Mucosa of descending colon (tissue), 3 donors: Measurements from ENCODE around the gene ACO2. TPM values are rescaled to one million over a fixed set of nuclear protein-coding genes. Genes with fewer than 3 reads are reported as not detected.

Source experiments
- ATAC-seq: fragments of 200-7000 bp; cut with Tn5 transposase; one replicate; pipeline ENCODE4 v1.9.1; 2020; ENCODE audit warnings: mild to moderate bottlenecking, moderate library complexity
- DNase-seq, 3 donors: peaks; one replicate each; pipeline ENCODE4 v3.0.0-alpha.2; 2020
- H3K36me3 ChIP-seq: fragments of 200-600 bp; one replicate; pipeline ENCODE4 v1.8.0; 2021; ENCODE audit warnings: low read depth, mild to moderate bottlenecking
- H3K4me1 ChIP-seq: fragments of 200-600 bp; one replicate; pipeline ENCODE4 v1.8.0; 2021; ENCODE audit warnings: low read depth, mild to moderate bottlenecking
- H3K4me3 ChIP-seq: fragments of 200-600 bp; one replicate; pipeline ENCODE4 v1.8.0; 2021; ENCODE audit warnings: mild to moderate bottlenecking
- H3K9me3 ChIP-seq: fragments of 200-600 bp; one replicate; pipeline ENCODE4 v1.8.0; 2021; ENCODE audit warnings: mild to moderate bottlenecking
- CTCF ChIP-seq: fragments of 200-600 bp; IDR thresholded peaks from one replicate; pipeline ENCODE4 v1.8.0; 2022; ENCODE audit warnings: antibody characterized with exemption, mild to moderate bottlenecking
- intact Hi-C, 2 donors: fragments of 100-400 bp; cut with DNase I in 1 of 2; cut with micrococcal nuclease in 1 of 2; formaldehyde crosslinking; loops; one replicate each; pipeline versions ENCODE4 v1.11.0 to v1.11.1; 2022; cut with DNase I, micrococcal nuclease
- total RNA-seq, 3 donors: library from RNA; stranded (reverse); fragmentation: NEBNext Ultra II Directional in 2 of 3; extraction: Animal tissue kit (Norgen Biotek cat#: 25700) in 2 of 3; gene quantifications; one replicate each; pipeline versions ENCODE4 v1.2.1 to v1.2.4, GENCODE V29; 2021 to 2023
- donor health status: DM: no; HTN: no; CAD: no; lungs with moderate emphysema.
- donor health status: DM: no; HTN: no; CAD: no.
- donor health status: DM: no; HTN: yes; CAD: no.

ACO2 gene
- total RNA-seq, 3 donors from 2014 or later: 187 to 295 (median 241) TPM

- DNase-seq (no peak), ATAC-seq (peak; percentile 7)
- Histone ChIP-seq H3K36me3 (peaks cover 14% of the 10 kb centered on the region), H3K4me1 (no peaks in the 10 kb centered on the region), H3K4me3 (no peak overlapping the region), H3K9me3 (no peaks in the 10 kb centered on the region)
- TF ChIP-seq CTCF: no peak
- intact Hi-C loops: no loop called here
Measured at GRCh38 chr22:41512421-41513194, 43.7 kb downstream of the ACO2 start.

GRCh38 chr22:41513391-41513790 is 44.5 kb downstream of the ACO2 start:
- intact Hi-C loops: no loop called here
- no peaks in the 10 kb centered on the region for H3K4me1 ChIP-seq
- H3K36me3 ChIP-seq: peaks cover 10% of the 10 kb centered on the region
- DNase-seq (no peak), ATAC-seq (no peak)
- no peak for TF ChIP-seq CTCF
- no peaks in the 10 kb centered on the region for H3K9me3 ChIP-seq
- no peak overlapping the region for H3K4me3 ChIP-seq

- DNase-seq (no peak), ATAC-seq (no peak)
- Histone ChIP-seq H3K4me3 (no peak overlapping the region), H3K4me1 (no peaks in the 10 kb centered on the region), H3K36me3 (peaks cover 10% of the 10 kb centered on the region), H3K9me3 (no peaks in the 10 kb centered on the region)
- TF ChIP-seq CTCF: no peak
- intact Hi-C loops: loop anchor here (2.0 to 5.0 kb wide), 2 partner anchors 112 to 114 kb away; no protein-coding TSS in a partner anchor
Measured at GRCh38 chr22:41516462-41516861, 47.5 kb downstream of the ACO2 start.

- H3K4me1 ChIP-seq: no peaks in the 10 kb centered on the region
- TF ChIP-seq CTCF: peak; percentile 56
- peak in 2 of 3 donors; percentile 74 to 87 for DNase-seq
- H3K4me3 ChIP-seq: no peak overlapping the region
- H3K36me3 ChIP-seq: peaks cover 10% of the 10 kb centered on the region
- H3K9me3 ChIP-seq: no peaks in the 10 kb centered on the region
- peak; percentile 83 for ATAC-seq
- intact Hi-C loops: loop anchor here (2.0 to 5.0 kb wide), 2 partner anchors 113 to 115 kb away; no protein-coding TSS in a partner anchor
Measured at GRCh38 chr22:41517172-41518047, 48.5 kb downstream of the ACO2 start.

GRCh38 chr22:41518048-41518347 is 49.1 kb downstream of the ACO2 start:
- ATAC-seq (no peak), DNase-seq (no peak)
- Histone ChIP-seq H3K36me3 (peaks cover 5% of the 10 kb centered on the region), H3K4me1 (no peaks in the 10 kb centered on the region), H3K4me3 (no peak overlapping the region), H3K9me3 (no peaks in the 10 kb centered on the region)
- TF ChIP-seq CTCF: no peak
- intact Hi-C loops: loop anchor here in 1 of 2 donors (5.0 kb wide), 1 partner anchor 116 kb away; no protein-coding TSS in a partner anchor
